ENCODE data around the gene PI4KA. TPM values are rescaled to one million over a fixed set of nuclear protein-coding genes. Genes with fewer than 3 reads are reported as not detected.
A peak's percentile ranks its signal among the peaks of the same experiment; 100 is the strongest.
"Not testable (repeated sequence)": the region's sequence is repeated elsewhere in the genome, so short reads cannot be mapped to it uniquely, and the experiment has no call there.

PI4KA gene
- total RNA-seq, 4 donors from 2014 or later: 85.0 to 127 (median 101) TPM

- 0 to 2% methylated on average over 3 to 9 of the region's 17 CpGs for WGBS, 2 donors
- H3K27me3 ChIP-seq; H3K9me3 ChIP-seq; H3K4me3 ChIP-seq (replicated peaks in 1 of 3); H3K36me3 ChIP-seq; H3K4me1 ChIP-seq: not testable (repeated sequence)
- intact Hi-C loops (cut with DNase I): loop anchor here (2.0 kb wide), 1 partner anchor 93 kb away; no protein-coding TSS in a partner anchor
- DNase-seq: peak; percentile 42 to 92
- peak in 5 of 6 experiments; percentile 17 to 96 (median 78) for TF ChIP-seq CTCF (IDR thresholded peaks at IDR 0.05)
- H3K27ac ChIP-seq: peak overlapping the region in 2 of 3 donors; percentile 56 to 70
These were observed 161.0 kb downstream of the PI4KA start for GRCh38 chr22:20697481-20698113.

- 88 to 95% methylated on average over 1 to 2 of the region's 4 CpGs for WGBS, 2 donors
- H3K4me1 ChIP-seq; H3K36me3 ChIP-seq; H3K9me3 ChIP-seq; H3K27ac ChIP-seq; H3K27me3 ChIP-seq; H3K4me3 ChIP-seq (replicated peaks in 1 of 3); intact Hi-C loops (cut with DNase I); DNase-seq: not testable (repeated sequence)
These were observed 162.6 kb downstream of the PI4KA start for GRCh38 chr22:20696056-20696455.

DNA sequence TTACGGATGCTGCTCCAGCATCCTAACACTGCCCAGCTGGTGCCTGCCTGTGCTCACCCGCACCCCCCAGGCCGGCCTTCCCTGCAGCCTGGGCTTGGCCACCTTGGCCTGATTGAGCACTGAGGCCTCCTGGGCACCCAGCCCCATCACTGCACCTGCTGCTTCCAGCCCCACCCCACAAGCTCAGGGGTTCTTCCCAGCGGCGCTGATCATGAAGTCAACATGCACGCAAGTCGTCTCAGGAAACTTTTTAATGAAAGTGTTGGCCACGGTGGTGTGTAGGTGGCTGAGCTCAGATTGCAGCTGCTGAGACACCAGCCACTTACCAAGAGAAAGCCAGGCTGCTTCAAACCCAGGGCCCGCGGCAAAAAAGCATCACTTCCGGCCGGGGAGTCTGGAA is 163.4 kb downstream of the PI4KA start:
- H3K4me1 ChIP-seq; intact Hi-C loops (cut with DNase I); H3K4me3 ChIP-seq (replicated peaks in 1 of 3); H3K27ac ChIP-seq; H3K27me3 ChIP-seq; H3K36me3 ChIP-seq; DNase-seq; H3K9me3 ChIP-seq: not testable (repeated sequence)
- 100% methylated on average over 1 of the region's 12 CpGs; no CpG with 5 or more reads in 1 of the 2 donors for WGBS, 2 donors

DNA sequence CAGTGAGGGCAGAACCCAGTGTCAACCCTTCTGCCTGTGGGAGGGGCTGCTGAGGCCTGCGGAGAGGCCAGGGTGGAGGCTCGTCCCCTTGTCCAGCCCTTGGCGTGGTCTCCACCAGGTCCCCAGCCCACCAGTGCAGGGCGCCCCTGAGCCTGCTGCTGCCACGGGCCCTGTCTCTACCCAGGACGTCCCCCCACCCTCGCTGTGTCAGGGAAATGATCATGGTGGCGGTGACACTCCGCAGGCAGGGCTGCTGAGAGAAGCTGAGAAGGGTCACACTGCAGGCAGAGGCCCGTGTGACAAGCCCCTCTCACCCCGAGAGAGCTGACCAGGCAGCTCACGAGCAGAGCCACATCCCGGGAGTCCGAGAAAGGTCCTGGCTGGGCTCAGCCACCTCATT is 164.4 kb downstream of the PI4KA start:
- H3K27ac ChIP-seq; H3K36me3 ChIP-seq; DNase-seq; H3K4me3 ChIP-seq (replicated peaks in 1 of 3); intact Hi-C loops (cut with DNase I); H3K27me3 ChIP-seq; H3K4me1 ChIP-seq; H3K9me3 ChIP-seq: not testable (repeated sequence)
- no CpG with 5 or more reads among the region's 14 CpGs for WGBS, 2 donors

- 78 to 83% methylated on average over 5 to 6 of the region's 7 CpGs for WGBS, 2 donors
- H3K36me3 ChIP-seq; DNase-seq; H3K4me1 ChIP-seq; H3K27me3 ChIP-seq; H3K4me3 ChIP-seq (replicated peaks in 1 of 3); intact Hi-C loops (cut with DNase I); H3K9me3 ChIP-seq; H3K27ac ChIP-seq: not testable (repeated sequence)
These were observed 165.7 kb downstream of the PI4KA start for GRCh38 chr22:20692926-20693325.

GRCh38 chr22:20690586-20691317 is 167.9 kb downstream of the PI4KA start:
- intact Hi-C loops (cut with DNase I); H3K4me1 ChIP-seq; H3K27ac ChIP-seq; H3K36me3 ChIP-seq; DNase-seq; H3K27me3 ChIP-seq; H3K9me3 ChIP-seq; H3K4me3 ChIP-seq (replicated peaks in 1 of 3): not testable (repeated sequence)
- 90% methylated on average over 14 of the region's 15 CpGs; no CpG with 5 or more reads in 1 of the 2 donors for WGBS, 2 donors

DNA sequence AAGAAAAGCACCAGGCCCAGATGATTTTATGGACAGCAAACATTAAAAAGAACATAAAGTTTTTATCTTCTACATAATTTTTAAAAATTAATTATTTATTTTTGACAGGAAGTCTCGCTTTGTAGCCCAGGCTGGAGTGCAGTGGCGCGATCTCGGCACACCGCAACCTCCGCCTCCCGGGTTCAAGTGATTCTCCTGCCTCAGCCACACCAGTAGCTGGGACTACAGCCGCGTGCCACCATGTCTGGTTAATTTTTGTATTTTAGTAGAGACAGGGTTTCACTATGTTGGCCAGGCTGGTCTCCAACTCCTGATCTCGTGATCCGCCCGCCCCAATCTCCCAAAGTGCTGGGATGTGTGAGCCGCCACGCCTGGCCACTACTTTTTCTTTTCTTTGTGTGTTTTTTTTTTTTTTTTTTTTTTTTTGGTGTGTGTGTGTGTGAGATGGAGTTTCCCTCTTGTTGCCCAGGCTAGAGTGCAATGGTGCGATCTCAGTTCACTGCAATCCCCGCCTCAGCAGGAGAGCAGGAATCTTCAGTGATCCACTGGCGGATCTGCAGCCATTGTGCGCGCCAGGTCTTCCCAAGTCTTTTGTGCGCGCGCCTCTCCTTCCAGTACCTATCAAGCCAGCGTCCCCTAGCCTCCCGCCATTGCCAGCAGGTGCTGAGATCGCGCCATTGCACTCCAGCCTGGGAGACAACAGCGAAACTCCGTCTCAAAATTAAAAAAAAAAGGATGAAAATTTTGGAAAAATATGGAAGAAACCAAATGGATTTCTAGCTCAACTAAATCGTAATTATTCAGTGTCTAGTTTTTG is 171.0 kb downstream of the PI4KA start:
- not testable (repeated sequence) for DNase-seq
- WGBS, 2 donors: 95 to 96% methylated on average over 29 of the region's 29 CpGs

DNA sequence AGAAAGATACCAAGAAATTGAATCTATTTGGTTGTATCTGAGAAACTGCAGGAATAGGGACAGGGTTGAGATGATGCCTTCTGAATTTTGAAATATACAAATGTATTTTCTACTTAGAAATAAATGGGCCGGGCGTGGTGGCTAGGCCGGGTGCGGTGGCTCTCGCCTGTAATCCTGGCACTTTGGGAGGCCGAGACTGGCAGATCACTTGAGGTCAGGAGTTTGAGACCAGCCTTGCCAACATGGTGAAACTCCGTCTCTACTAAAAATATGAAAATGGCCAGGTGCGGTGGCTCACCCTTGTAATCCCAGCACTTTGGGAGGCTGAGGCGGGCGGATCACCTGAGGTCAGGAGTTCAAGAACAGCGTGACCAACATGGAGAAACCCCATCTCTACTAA is 172.8 kb downstream of the PI4KA start:
- H3K27ac ChIP-seq; H3K4me3 ChIP-seq (replicated peaks in 1 of 3); H3K27me3 ChIP-seq; intact Hi-C loops (cut with DNase I); DNase-seq; H3K36me3 ChIP-seq; H3K9me3 ChIP-seq; H3K4me1 ChIP-seq: not testable (repeated sequence)
- 88 to 93% methylated on average over 11 of the region's 11 CpGs for WGBS, 2 donors

More for the DNA sequence above, 171.0 kb downstream of the PI4KA start:
- H3K36me3 ChIP-seq; H3K27me3 ChIP-seq; intact Hi-C loops (cut with DNase I); H3K4me1 ChIP-seq; H3K9me3 ChIP-seq; H3K4me3 ChIP-seq (replicated peaks in 1 of 3); H3K27ac ChIP-seq: not testable (repeated sequence)

GRCh38 chr22:20678792-20679435 is 179.7 kb downstream of the PI4KA start:
- 91 to 94% methylated on average over 11 to 13 of the region's 13 CpGs for WGBS, 2 donors
- H3K9me3 ChIP-seq; intact Hi-C loops (cut with DNase I); H3K36me3 ChIP-seq; H3K27ac ChIP-seq; H3K4me1 ChIP-seq; DNase-seq; H3K4me3 ChIP-seq (replicated peaks in 1 of 3); H3K27me3 ChIP-seq: not testable (repeated sequence)
